Left lobe of liver (tissue), 2 donors: ENCODE data around the gene SMARCA4. TPM values are rescaled to one million over a fixed set of nuclear protein-coding genes. Genes with fewer than 3 reads are reported as not detected.
"Not testable (repeated sequence)": the region's sequence is repeated elsewhere in the genome, so short reads cannot be mapped to it uniquely, and the experiment has no call there.

Source experiments
- ATAC-seq: fragments of 200-7000 bp; cut with Tn5 transposase; one replicate; pipeline ENCODE4 v1.9.1; 2020; ENCODE audit warnings: mild to moderate bottlenecking, moderate library complexity
- DNase-seq: peaks from one replicate; pipeline ENCODE4 v3.0.0-alpha.2; 2020; ENCODE audit warnings: low spot score
- total RNA-seq: library from RNA; stranded (reverse); gene quantifications from one replicate; pipeline ENCODE4 v1.2.1, GENCODE V29; 2021
- donor health status: DM: no; HTN: no; CAD: no; lungs with moderate emphysema.
- donor health status: DM: no; HTN: yes; CAD: no.

SMARCA4 gene
- total RNA-seq, 1 donor from 2014 or later: 29.6 TPM

- DNase-seq: no peak
- no peak for ATAC-seq
Observed at GRCh38 chr19:11092181-11092538, 131.3 kb downstream of the SMARCA4 start.

DNA sequence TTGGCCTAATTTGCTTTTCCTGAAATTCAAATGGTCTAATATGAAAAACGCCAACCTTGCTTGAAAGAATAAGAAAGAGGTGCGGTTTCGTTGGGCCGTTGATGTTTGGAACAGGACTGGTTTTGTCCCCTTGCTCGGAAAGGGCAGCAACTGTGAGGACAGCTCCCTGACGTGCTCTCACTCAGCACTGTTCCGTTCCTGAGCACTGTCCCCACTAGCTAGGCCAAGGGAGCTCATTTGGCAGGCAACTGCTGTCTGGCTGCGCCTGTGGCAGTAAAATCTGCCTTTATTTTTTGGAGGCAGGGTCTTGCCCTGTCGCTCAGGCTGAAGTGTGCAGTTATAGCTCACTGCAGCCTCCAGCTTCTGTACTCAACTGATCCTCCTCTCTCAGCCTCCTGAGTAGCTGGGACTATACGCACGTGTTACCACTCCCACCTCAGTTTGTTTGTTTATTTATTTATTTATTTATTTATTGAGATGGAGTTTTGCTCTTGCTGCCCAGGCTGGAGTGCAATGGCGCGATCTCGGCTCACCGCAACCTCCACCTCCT lies 132.9 kb downstream of the SMARCA4 start:
- DNase-seq (no peak), ATAC-seq (no peak)

GRCh38 chr19:11094520-11094894 lies 133.7 kb downstream of the SMARCA4 start:
- ATAC-seq (no peak), DNase-seq (no peak)

DNA sequence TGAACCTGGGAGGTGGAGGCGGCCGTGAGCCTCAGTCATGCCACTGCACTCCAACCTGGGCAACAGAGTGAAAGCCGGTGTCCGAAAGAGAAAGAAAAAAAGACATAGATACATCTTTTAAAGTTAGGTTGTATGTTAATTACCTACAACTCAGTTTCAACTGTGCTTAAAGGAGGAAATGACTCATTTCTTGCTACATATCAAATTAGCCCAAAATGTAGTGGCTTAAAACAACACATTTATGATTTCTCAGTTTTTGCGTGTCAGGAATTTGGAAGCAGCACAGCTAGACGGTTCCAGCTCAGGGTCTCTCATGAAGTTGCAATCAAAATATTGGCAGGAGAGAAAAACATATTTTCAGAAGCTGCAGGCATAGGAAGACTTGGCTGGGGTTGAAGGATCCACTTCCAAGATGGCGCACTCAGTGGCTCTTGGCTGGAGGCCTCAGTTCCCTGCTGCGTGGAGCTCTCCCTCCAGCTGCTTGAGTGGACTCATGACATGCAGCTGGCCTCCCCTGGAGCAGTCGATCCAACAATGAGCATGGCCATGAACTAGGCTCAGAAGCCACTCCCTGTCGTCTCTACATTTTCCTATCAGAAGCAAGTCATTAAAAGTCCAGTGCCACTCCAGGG lies 135.5 kb downstream of the SMARCA4 start:
- DNase-seq: no peak
- ATAC-seq: no peak

DNA sequence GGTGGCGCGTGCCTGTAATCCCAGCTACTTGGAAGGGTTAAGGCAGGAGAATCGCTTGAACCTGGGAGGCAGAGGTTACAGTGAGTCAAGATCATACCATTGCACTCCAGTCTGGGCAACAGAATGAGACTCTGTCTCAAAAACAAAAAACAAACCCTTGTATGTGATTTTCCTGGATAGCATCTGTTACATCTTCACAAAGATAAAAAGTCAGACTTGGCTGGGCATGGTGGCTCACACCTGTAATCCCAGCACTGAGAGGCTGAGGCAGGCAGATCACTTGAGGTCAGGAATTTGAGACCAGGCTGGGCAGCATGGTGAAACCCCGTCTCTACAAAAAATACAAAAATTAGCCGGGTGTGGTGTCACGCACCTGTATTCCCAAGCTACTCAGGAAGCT lies 136.5 kb downstream of the SMARCA4 start:
- DNase-seq, ATAC-seq: not testable (repeated sequence)

GRCh38 chr19:11098327-11098726 lies 137.5 kb downstream of the SMARCA4 start:
- ATAC-seq (no peak), DNase-seq (no peak)

GRCh38 chr19:11098861-11099260 lies 138.0 kb downstream of the SMARCA4 start:
- no peak for ATAC-seq
- DNase-seq: no peak

DNA sequence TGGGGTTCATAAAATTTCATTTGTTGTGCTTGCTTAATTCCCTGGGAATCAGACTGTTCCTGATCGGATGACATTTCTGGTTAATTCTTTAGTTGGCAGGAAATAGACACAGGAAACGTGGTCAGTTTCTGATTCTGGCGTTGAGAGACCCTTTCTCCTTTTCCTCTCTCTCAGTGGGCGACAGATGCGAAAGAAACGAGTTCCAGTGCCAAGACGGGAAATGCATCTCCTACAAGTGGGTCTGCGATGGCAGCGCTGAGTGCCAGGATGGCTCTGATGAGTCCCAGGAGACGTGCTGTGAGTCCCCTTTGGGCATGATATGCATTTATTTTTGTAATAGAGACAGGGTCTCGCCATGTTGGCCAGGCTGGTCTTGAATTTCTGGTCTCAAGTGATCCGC lies 139.2 kb downstream of the SMARCA4 start:
- no peak for ATAC-seq
- DNase-seq: no peak

DNA sequence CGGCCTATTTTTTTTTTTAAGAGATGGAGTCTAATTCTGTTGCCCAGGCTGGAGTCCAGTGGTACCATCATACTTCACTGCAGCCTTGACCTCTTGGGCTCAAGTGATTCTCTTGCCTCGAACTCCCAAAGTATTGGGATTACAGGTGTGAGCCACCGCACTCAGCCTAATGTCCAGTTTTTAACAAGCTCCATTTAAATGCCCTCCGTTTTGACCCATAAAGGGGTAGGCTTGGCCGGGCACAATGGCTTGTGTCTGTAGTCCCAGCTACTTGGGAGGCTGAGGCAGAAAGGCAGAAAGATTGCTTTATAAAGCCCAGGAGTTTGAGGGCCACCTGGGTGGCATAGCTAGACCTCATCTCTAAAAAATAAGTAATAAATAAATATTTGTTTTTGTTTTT lies 140.2 kb downstream of the SMARCA4 start:
- DNase-seq: no peak

DNA sequence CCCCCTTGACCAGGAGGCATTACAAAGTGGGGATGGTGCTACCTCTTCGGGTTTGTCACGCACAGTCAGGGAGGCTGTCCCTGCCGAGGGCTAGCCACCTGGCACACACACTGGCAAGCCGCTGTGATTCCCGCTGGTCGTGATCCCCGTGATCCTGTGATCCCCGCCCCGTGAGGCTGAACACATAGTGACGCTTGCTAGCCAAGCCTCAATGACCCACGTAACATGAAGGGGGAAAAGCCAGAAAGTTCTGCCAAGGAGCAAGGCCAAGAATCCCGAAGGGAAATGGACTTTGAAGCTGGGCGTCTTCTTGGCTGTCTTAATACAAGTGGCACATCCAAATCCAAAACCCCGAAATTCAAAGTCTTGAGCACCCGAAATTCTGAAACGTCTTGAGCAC lies 142.1 kb downstream of the SMARCA4 start:
- DNase-seq: no peak
- ATAC-seq: peak; percentile 44

More for the DNA sequence above, 140.2 kb downstream of the SMARCA4 start:
- ATAC-seq: no peak

DNA sequence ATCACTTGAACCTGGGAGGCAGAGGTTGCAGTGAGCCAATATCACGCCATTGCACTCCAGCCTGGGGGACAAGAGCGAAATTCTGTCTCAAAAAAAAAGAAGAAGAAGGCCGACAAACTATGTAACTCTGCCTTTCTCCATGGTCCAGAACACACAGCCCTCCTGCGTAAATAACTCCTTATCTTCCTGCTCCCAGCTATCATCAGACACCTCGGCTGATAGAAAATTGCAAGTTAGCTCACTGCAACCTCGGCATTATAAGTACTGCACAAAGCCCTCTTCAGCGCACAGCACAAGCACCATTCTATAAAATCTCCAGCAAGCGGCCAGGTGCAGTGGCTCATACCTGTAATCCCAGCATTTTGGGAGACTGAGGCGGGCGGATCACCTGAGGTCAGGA lies 142.8 kb downstream of the SMARCA4 start:
- ATAC-seq, DNase-seq: not testable (repeated sequence)

DNA sequence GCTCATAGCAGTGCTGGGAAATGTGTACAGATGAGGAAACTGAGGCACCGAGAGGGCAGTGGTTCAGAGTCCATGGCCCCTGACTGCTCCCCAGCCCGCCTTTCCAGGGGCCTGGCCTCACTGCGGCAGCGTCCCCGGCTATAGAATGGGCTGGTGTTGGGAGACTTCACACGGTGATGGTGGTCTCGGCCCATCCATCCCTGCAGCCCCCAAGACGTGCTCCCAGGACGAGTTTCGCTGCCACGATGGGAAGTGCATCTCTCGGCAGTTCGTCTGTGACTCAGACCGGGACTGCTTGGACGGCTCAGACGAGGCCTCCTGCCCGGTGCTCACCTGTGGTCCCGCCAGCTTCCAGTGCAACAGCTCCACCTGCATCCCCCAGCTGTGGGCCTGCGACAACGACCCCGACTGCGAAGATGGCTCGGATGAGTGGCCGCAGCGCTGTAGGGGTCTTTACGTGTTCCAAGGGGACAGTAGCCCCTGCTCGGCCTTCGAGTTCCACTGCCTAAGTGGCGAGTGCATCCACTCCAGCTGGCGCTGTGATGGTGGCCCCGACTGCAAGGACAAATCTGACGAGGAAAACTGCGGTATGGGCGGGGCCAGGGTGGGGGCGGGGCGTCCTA lies 144.3 kb downstream of the SMARCA4 start:
- ATAC-seq (no peak), DNase-seq (no peak)

GRCh38 chr19:11106477-11106876 lies 145.6 kb downstream of the SMARCA4 start:
- DNase-seq (no peak), ATAC-seq (no peak)

DNA sequence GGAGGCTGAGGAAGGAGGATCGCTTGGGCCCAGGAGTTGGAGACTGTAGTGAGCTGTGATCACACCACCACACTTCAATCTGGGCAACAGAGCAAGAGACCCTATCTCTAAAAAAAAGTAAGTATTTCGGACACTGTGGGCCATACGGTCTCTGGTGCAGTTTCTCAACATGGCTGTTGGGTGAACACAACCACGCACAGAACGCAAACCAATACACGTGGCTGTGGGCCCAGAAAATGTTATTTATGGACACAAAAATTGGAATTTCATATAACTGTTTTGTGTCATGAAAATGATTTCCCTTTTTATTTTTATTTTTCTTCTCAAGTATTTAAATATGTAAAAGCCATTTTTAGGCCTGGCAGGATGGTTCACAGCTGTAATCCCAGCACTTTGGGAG lies 147.9 kb downstream of the SMARCA4 start:
- ATAC-seq (no peak), DNase-seq (no peak)

- DNase-seq: no peak
- ATAC-seq: no peak
Observed at GRCh38 chr19:11111117-11111770, 150.4 kb downstream of the SMARCA4 start.

- ATAC-seq: no peak
- no peak for DNase-seq
Observed at GRCh38 chr19:11111771-11112144, 150.9 kb downstream of the SMARCA4 start.

Other genes starting within 250 kb of the SMARCA4 start
- gene DNM2, start 243.0 kb upstream of the SMARCA4 start, total RNA-seq: 64.8 TPM
- gene TMED1, start 124.8 kb upstream of the SMARCA4 start, total RNA-seq: 21.9 TPM
- gene C19orf38, start 112.6 kb upstream of the SMARCA4 start, total RNA-seq: 0.96 TPM
- gene CARM1, start 89.5 kb upstream of the SMARCA4 start, total RNA-seq: 16.5 TPM
- gene YIPF2, start 32.4 kb upstream of the SMARCA4 start, total RNA-seq: 27.9 TPM
- gene TIMM29, start 32.2 kb upstream of the SMARCA4 start, total RNA-seq: 17.2 TPM
- 12.2 TPM for gene LDLR, start 128.4 kb downstream of the SMARCA4 start, total RNA-seq
- gene SPC24, start 194.8 kb downstream of the SMARCA4 start, total RNA-seq: 0.81 TPM
- gene KANK2, start 236.5 kb downstream of the SMARCA4 start, total RNA-seq: 61.1 TPM